ENCODE data around the gene KIAA1549. TPM values are rescaled to one million over a fixed set of nuclear protein-coding genes. Genes with fewer than 3 reads are reported as not detected.

KIAA1549 gene
- total RNA-seq, 1 experiment from 2014 or later = 19.9 TPM

DNA sequence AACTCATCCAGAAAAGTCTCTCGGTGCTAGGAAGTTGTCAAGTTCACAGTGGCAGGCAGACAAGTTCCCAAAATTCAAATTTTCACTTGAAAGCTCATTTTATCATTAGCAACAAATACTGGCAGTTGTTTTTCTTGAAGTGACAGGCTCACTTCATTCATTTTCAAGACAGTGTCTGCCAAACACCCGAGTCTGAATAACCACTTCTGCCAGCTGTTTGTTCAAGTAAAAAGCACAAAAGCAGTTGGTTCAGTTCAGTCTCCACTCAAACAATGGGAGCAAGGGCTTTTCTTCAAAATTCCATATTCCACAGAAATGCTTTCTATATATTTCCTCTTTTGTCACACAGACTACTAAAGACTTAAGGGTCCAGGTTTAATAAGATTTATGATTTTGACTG lies 135.5 kb downstream of the KIAA1549 start:
- Mint-ChIP-seq H3K9me3 (ENCODE audit: unreplicated experiment) (no peaks in the 10 kb centered on the region), H3K4me1 (ENCODE audit: low read depth, unreplicated experiment) (no peaks in the 10 kb centered on the region), H3K36me3 (ENCODE audit: insufficient read depth, unreplicated experiment) (peaks cover 22% of the 10 kb centered on the region), H3K27me3 (ENCODE audit: insufficient read depth, unreplicated experiment) (no peaks in the 10 kb centered on the region), H3K4me3 (ENCODE audit: unreplicated experiment) (no peak overlapping the region), H3K27ac (ENCODE audit: unreplicated experiment) (no peak overlapping the region)
- TF ChIP-seq, protein P1, sequence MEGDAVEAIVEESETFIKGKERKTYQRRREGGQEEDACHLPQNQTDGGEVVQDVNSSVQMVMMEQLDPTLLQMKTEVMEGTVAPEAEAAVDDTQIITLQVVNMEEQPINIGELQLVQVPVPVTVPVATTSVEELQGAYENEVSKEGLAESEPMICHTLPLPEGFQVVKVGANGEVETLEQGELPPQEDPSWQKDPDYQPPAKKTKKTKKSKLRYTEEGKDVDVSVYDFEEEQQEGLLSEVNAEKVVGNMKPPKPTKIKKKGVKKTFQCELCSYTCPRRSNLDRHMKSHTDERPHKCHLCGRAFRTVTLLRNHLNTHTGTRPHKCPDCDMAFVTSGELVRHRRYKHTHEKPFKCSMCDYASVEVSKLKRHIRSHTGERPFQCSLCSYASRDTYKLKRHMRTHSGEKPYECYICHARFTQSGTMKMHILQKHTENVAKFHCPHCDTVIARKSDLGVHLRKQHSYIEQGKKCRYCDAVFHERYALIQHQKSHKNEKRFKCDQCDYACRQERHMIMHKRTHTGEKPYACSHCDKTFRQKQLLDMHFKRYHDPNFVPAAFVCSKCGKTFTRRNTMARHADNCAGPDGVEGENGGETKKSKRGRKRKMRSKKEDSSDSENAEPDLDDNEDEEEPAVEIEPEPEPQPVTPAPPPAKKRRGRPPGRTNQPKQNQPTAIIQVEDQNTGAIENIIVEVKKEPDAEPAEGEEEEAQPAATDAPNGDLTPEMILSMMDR (IDR thresholded peaks at IDR 0.05; ENCODE audit: insufficient read depth in 1 of 2, low read depth in 1 of 2, low read length in 1 of 2, severe bottlenecking in 1 of 2, unreplicated experiment in 1 of 2) = no peak
- Histone ChIP-seq H3K4me3 (ENCODE audit: low read depth, low read length) (no peak overlapping the region), H3K4me1 (no peaks in the 10 kb centered on the region), H3K36me3 (ENCODE audit: control insufficient read depth, insufficient read depth, low read length) (no peaks in the 10 kb centered on the region; the same call in 1 of the 2 replicates), H3K27me3 (replicated peaks; ENCODE audit: control insufficient read depth, insufficient read depth, low read length) (no peaks in the 10 kb centered on the region), H3K9me3 (no peaks in the 10 kb centered on the region)
- no TSS peak for BruUV-seq (replicated peaks)
- CTCF ChIA-PET = no interaction called here
- DNase-seq = no peak
- POLR2A ChIA-PET = no interaction called here
- intact Hi-C loops (cut with micrococcal nuclease; ENCODE audit: unreplicated experiment) = no loop called here

DNA sequence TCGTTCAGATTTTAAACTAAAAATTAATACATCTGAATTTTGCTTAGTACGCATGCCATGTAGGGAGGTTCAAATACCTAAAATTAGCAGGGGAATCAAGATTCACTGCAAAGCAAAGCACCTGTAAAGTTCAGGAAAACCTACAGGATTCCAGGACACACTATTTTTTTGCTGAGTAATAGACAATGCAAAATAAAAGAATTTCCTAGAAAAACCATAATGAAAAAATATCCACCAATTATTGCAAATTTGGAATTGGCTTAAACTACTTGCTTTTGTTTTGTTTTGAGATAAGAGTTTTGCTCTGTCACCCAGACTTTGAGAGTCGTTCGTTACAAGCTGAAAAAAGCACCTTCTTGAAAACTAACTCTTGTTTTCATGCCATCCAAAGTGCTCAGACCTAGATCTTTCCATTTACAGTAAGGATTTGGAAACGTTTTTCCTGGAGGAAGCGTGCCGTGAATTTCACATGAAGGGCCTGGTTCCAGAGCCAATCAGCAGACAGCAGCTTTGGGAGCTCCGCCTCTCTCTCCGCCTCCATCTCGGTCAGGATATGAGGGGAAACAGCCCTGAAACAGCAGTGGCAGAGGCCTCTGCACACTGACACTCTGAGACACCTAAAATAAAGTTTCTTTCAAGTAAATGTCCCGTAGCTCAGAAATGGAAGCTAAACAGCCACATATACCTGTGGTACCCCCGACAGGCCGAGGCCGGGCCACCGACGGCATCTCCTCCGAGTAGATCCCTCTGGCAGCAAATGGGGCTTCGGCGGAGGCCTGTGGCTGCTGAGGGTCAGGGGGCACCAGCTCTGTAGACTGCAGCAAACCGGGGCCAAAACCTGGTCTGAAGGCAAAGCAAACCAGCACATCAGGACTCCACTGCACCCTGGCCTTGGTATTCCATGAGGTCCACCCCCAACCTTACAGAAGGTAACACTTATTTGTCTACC lies 137.3 kb downstream of the KIAA1549 start:
- CTCF ChIA-PET = no interaction called here

DNA sequence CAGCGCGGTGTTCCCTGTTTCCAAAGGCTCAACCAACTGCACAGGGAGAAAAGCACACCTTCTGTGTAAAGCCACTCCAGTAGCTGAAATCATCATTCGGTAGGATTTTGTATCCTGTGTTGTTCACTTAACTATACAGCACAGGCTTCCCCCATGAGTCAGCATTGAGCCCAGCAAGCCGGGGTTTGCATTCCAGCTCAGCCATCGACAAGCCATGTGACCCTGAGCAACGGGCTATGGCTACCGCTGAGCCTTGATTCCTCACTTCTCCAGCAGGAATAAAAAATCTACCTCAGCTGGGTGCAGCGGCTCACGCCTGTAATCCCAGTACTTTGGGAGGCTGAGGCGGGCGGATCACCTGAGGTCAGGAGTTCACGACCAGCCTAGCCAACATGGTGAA lies 139.1 kb downstream of the KIAA1549 start:
- ChIA-PET CTCF (no interaction called here), POLR2A (no interaction called here)
- no TSS peak for BruUV-seq (replicated peaks)
- TF ChIP-seq, protein P1 (IDR thresholded peaks at IDR 0.05; ENCODE audit: insufficient read depth in 1 of 2, low read depth in 1 of 2, low read length in 1 of 2, severe bottlenecking in 1 of 2, unreplicated experiment in 1 of 2) = no peak
- Histone ChIP-seq H3K4me1 (no peaks in the 10 kb centered on the region), H3K4me3 (ENCODE audit: low read depth, low read length) (no peak overlapping the region), H3K27me3 (replicated peaks; ENCODE audit: control insufficient read depth, insufficient read depth, low read length) (no peaks in the 10 kb centered on the region), H3K9me3 (no peaks in the 10 kb centered on the region), H3K36me3 (ENCODE audit: control insufficient read depth, insufficient read depth, low read length) (no peaks in the 10 kb centered on the region; the same call in 1 of the 2 replicates)
- Mint-ChIP-seq H3K4me1 (ENCODE audit: low read depth, unreplicated experiment) (no peaks in the 10 kb centered on the region), H3K36me3 (ENCODE audit: insufficient read depth, unreplicated experiment) (peaks cover 22% of the 10 kb centered on the region), H3K27me3 (ENCODE audit: insufficient read depth, unreplicated experiment) (no peaks in the 10 kb centered on the region), H3K27ac (ENCODE audit: unreplicated experiment) (no peak overlapping the region), H3K4me3 (ENCODE audit: unreplicated experiment) (no peak overlapping the region), H3K9me3 (ENCODE audit: unreplicated experiment) (no peaks in the 10 kb centered on the region)
- intact Hi-C loops (cut with micrococcal nuclease; ENCODE audit: unreplicated experiment) = no loop called here
- DNase-seq = no peak

More for the DNA sequence above, 137.3 kb downstream of the KIAA1549 start:
- intact Hi-C loops (cut with micrococcal nuclease; ENCODE audit: unreplicated experiment) = no loop called here
- no peaks in the 10 kb centered on the region for H3K27me3 ChIP-seq (replicated peaks; ENCODE audit: control insufficient read depth, insufficient read depth, low read length)
- no peaks in the 10 kb centered on the region; the same call in 1 of the 2 replicates for H3K36me3 ChIP-seq (ENCODE audit: control insufficient read depth, insufficient read depth, low read length)
- no peak for DNase-seq
- no peak overlapping the region for H3K4me3 Mint-ChIP-seq (ENCODE audit: unreplicated experiment)
- H3K27ac Mint-ChIP-seq (ENCODE audit: unreplicated experiment) = no peak overlapping the region
- POLR2A ChIA-PET = no interaction called here
- H3K4me1 Mint-ChIP-seq (ENCODE audit: low read depth, unreplicated experiment) = no peaks in the 10 kb centered on the region
- H3K36me3 Mint-ChIP-seq (ENCODE audit: insufficient read depth, unreplicated experiment) = peaks cover 24% of the 10 kb centered on the region
- TF ChIP-seq, protein P1 (IDR thresholded peaks at IDR 0.05; ENCODE audit: insufficient read depth in 1 of 2, low read depth in 1 of 2, low read length in 1 of 2, severe bottlenecking in 1 of 2, unreplicated experiment in 1 of 2) = no peak
- no peaks in the 10 kb centered on the region for H3K27me3 Mint-ChIP-seq (ENCODE audit: insufficient read depth, unreplicated experiment)
- no peaks in the 10 kb centered on the region for H3K4me1 ChIP-seq
- no peak overlapping the region for H3K4me3 ChIP-seq (ENCODE audit: low read depth, low read length)
- no peaks in the 10 kb centered on the region for H3K9me3 Mint-ChIP-seq (ENCODE audit: unreplicated experiment)
- H3K9me3 ChIP-seq = no peaks in the 10 kb centered on the region
- BruUV-seq (replicated peaks) = no TSS peak

Measured in Caco-2 (cell line).